ENCODE data around the gene TSPO2.

Gene TSPO2

DNA sequence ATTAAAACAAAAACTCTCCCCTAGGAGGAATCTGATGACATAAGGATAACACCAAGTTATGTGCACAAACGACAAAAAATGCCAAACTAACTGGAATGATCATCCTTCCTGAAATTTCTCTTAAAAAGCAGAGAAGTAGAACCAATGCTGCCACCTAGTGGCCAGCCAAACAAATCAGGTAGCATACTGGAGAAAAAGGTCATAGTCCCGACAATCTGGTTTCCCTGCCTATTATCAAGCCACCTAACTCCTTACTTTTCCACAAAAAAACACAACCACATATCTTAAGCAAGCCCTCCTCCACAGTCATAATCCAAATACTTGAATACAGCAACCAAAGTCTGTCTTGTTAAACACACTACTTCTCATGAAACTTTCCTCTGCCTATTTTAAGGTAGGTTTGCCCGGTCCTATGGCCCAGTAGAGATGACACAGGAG is 24.6 kb downstream of the TSPO2 start:
- TF ChIP-seq ZNF70 (CRISPR knock-in tag; IDR thresholded peaks at IDR 0.05), result no peak
- TF ChIP-seq TOX (CRISPR knock-in tag; IDR thresholded peaks at IDR 0.05; ENCODE audit: borderline replicate concordance), result no peak
- TF ChIP-seq CSDC2 (CRISPR knock-in tag; IDR thresholded peaks at IDR 0.05), result no peak
- TF ChIP-seq, protein P1, sequence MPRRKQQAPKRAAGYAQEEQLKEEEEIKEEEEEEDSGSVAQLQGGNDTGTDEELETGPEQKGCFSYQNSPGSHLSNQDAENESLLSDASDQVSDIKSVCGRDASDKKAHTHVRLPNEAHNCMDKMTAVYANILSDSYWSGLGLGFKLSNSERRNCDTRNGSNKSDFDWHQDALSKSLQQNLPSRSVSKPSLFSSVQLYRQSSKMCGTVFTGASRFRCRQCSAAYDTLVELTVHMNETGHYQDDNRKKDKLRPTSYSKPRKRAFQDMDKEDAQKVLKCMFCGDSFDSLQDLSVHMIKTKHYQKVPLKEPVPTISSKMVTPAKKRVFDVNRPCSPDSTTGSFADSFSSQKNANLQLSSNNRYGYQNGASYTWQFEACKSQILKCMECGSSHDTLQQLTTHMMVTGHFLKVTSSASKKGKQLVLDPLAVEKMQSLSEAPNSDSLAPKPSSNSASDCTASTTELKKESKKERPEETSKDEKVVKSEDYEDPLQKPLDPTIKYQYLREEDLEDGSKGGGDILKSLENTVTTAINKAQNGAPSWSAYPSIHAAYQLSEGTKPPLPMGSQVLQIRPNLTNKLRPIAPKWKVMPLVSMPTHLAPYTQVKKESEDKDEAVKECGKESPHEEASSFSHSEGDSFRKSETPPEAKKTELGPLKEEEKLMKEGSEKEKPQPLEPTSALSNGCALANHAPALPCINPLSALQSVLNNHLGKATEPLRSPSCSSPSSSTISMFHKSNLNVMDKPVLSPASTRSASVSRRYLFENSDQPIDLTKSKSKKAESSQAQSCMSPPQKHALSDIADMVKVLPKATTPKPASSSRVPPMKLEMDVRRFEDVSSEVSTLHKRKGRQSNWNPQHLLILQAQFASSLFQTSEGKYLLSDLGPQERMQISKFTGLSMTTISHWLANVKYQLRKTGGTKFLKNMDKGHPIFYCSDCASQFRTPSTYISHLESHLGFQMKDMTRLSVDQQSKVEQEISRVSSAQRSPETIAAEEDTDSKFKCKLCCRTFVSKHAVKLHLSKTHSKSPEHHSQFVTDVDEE (CRISPR knock-in tag; IDR thresholded peaks at IDR 0.05), result no peak
- no peak for TF ChIP-seq ZNF565 (CRISPR knock-in tag; conservative IDR thresholded peaks at IDR 0.05; ENCODE audit: low read depth)
- no peak for TF ChIP-seq RARB (CRISPR knock-in tag; IDR thresholded peaks at IDR 0.05)
- TF ChIP-seq TCF4 (CRISPR knock-in tag; IDR thresholded peaks at IDR 0.05; ENCODE audit: borderline replicate concordance), result no peak
- TF ChIP-seq ARNTL (CRISPR knock-in tag; IDR thresholded peaks at IDR 0.05; ENCODE audit: borderline replicate concordance, low read depth), result no peak
- no peak for TF ChIP-seq ZNF8 (CRISPR knock-in tag; IDR thresholded peaks at IDR 0.05)
- no peak for TF ChIP-seq ZFP3 (CRISPR knock-in tag; IDR thresholded peaks at IDR 0.05)
- TF ChIP-seq ZFP30 (CRISPR knock-in tag; IDR thresholded peaks at IDR 0.05), result no peak
- TF ChIP-seq OSR1 (CRISPR knock-in tag; IDR thresholded peaks at IDR 0.05), result no peak
- TF ChIP-seq, protein P2, sequence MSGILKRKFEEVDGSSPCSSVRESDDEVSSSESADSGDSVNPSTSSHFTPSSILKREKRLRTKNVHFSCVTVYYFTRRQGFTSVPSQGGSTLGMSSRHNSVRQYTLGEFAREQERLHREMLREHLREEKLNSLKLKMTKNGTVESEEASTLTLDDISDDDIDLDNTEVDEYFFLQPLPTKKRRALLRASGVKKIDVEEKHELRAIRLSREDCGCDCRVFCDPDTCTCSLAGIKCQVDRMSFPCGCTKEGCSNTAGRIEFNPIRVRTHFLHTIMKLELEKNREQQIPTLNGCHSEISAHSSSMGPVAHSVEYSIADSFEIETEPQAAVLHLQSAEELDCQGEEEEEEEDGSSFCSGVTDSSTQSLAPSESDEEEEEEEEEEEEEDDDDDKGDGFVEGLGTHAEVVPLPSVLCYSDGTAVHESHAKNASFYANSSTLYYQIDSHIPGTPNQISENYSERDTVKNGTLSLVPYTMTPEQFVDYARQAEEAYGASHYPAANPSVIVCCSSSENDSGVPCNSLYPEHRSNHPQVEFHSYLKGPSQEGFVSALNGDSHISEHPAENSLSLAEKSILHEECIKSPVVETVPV (CRISPR knock-in tag; IDR thresholded peaks at IDR 0.05), result no peak
- no peak for TF ChIP-seq ZC3H10 (CRISPR knock-in tag; IDR thresholded peaks at IDR 0.05)
- TF ChIP-seq BACH2 (CRISPR knock-in tag; IDR thresholded peaks at IDR 0.05; ENCODE audit: borderline replicate concordance), result no peak
- no peak for TF ChIP-seq SNAI2 (CRISPR knock-in tag; IDR thresholded peaks at IDR 0.05)
- TF ChIP-seq, protein P3, sequence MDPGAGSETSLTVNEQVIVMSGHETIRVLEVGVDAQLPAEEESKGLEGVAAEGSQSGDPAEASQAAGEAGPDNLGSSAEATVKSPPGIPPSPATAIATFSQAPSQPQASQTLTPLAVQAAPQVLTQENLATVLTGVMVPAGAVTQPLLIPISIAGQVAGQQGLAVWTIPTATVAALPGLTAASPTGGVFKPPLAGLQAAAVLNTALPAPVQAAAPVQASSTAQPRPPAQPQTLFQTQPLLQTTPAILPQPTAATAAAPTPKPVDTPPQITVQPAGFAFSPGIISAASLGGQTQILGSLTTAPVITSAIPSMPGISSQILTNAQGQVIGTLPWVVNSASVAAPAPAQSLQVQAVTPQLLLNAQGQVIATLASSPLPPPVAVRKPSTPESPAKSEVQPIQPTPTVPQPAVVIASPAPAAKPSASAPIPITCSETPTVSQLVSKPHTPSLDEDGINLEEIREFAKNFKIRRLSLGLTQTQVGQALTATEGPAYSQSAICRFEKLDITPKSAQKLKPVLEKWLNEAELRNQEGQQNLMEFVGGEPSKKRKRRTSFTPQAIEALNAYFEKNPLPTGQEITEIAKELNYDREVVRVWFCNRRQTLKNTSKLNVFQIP (CRISPR knock-in tag; IDR thresholded peaks at IDR 0.05; ENCODE audit: borderline replicate concordance, low read depth), result no peak
- TF ChIP-seq ESRRG (CRISPR knock-in tag; IDR thresholded peaks at IDR 0.05), result no peak
- TF ChIP-seq PPARA (CRISPR knock-in tag; IDR thresholded peaks at IDR 0.05; ENCODE audit: borderline replicate concordance), result no peak
- peak; percentile 23 for ATAC-seq

DNA sequence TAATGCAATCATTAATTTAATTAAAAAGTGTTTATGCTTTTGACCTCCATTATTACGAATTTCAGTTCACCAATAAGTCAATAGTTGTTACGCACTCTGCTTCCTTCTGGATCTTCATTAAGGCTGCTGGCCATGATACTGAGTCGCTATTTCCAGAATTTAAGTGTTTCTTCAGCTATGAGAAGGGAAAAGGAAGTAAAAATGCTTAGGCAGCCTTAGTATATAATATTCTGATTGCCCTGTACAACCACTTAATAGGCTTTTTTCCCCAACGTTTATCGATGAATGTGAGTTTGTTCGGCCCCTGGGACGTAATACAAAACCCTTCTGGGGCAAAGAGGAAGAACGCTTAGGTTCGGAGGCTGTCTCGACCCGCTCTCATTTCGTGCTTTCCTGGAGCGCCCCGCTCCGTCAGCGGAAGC is 29.2 kb downstream of the TSPO2 start:
- no peak for ATAC-seq
- TF ChIP-seq RARB (CRISPR knock-in tag; IDR thresholded peaks at IDR 0.05), result no peak
- TF ChIP-seq, protein P4, sequence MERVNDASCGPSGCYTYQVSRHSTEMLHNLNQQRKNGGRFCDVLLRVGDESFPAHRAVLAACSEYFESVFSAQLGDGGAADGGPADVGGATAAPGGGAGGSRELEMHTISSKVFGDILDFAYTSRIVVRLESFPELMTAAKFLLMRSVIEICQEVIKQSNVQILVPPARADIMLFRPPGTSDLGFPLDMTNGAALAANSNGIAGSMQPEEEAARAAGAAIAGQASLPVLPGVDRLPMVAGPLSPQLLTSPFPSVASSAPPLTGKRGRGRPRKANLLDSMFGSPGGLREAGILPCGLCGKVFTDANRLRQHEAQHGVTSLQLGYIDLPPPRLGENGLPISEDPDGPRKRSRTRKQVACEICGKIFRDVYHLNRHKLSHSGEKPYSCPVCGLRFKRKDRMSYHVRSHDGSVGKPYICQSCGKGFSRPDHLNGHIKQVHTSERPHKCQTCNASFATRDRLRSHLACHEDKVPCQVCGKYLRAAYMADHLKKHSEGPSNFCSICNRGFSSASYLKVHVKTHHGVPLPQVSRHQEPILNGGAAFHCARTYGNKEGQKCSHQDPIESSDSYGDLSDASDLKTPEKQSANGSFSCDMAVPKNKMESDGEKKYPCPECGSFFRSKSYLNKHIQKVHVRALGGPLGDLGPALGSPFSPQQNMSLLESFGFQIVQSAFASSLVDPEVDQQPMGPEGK (CRISPR knock-in tag; IDR thresholded peaks at IDR 0.05; ENCODE audit: borderline replicate concordance), result no peak
- no peak for TF ChIP-seq ZNF70 (CRISPR knock-in tag; IDR thresholded peaks at IDR 0.05)
- TF ChIP-seq ESRRG (CRISPR knock-in tag; IDR thresholded peaks at IDR 0.05), result no peak
- TF ChIP-seq, protein P2 (CRISPR knock-in tag; IDR thresholded peaks at IDR 0.05), result no peak
